ENCODE measurements around the gene BRPF1. TPM values are rescaled to one million over a fixed set of nuclear protein-coding genes. Genes with fewer than 3 reads are reported as not detected.

Gene BRPF1
- total RNA-seq, 4 donors from 2014 or later: 11.3 to 18.8 (median 14.5) TPM

DNA sequence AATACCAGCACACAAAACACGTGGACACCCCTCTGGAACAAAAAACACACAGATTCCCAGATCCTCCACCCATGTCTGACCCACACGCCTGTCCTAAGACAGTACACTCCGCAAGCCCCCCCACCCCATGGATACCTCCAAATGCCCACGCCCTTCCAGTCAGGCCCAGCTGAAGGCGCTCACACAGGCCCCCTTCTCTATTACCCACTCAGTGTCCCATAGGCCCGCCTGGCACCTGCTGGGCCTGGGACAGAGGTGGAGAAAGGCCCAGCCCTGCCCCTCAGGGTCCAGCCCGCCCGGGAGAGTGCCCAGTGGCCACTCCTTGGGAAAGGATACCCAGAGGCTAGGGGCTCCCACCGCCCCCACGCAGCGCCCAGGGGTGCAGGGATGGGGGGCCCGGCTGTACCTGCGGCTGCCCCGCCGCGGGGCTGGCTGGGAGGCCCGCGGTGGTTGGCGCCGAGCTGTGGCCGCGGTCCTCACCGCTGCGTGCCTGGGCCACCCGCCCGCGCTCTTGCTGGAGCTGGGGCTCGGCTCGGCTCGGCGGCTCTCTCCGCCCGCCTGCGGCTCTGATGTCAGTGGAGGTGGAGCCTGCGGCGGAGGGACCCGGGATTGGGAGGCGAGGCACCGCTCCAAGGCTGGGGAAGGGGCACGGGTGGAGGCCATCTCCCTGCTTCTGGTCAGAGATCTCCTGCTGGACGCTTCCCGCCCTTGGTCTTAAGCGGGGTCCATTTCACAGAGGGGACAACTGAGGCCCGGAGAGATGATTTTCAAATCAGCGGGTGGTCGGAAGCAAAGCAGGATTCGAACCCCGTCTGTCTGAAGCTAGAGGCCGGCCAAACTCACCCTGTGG is 38.1 kb downstream of the BRPF1 start, which contains the start of gene CAMK1:
CAMK1 (minus strand) TSS at position 522 of the 850 bp plus-strand sequence. CDS start 2,198 bp downstream, outside the sequence.
- no peak for TF ChIP-seq CTCF (IDR thresholded peaks at IDR 0.05; ENCODE audit: low read depth)

- no peak for TF ChIP-seq CTCF (IDR thresholded peaks at IDR 0.05; ENCODE audit: low read depth)
Observed at GRCh38 chr3:9770276-9770812, 38.8 kb downstream of the BRPF1 start.

GRCh38 chr3:9776896-9777693 is 45.6 kb downstream of the BRPF1 start:
- TF ChIP-seq CTCF (IDR thresholded peaks at IDR 0.05; ENCODE audit: low read depth): no peak

DNA sequence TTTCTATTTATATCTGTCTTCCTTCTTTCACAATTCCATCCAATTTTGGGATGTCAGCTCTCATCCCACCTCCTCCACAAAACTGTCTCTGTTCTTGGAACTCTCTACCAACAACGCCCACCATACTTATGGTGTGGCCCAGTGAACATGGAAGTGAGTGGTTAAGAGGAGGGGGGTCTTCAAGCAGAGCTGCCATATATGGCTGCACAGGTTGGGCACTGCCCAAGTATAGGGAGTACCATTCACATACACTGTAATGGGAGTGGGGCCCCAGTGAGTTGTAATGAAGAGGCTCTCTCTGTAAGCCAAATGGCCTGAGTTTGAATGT is 46.1 kb downstream of the BRPF1 start:
- TF ChIP-seq CTCF (IDR thresholded peaks at IDR 0.05; ENCODE audit: low read depth): no peak

GRCh38 chr3:9778143-9779074 is 46.9 kb downstream of the BRPF1 start:
- no peak for TF ChIP-seq CTCF (IDR thresholded peaks at IDR 0.05; ENCODE audit: low read depth)

DNA sequence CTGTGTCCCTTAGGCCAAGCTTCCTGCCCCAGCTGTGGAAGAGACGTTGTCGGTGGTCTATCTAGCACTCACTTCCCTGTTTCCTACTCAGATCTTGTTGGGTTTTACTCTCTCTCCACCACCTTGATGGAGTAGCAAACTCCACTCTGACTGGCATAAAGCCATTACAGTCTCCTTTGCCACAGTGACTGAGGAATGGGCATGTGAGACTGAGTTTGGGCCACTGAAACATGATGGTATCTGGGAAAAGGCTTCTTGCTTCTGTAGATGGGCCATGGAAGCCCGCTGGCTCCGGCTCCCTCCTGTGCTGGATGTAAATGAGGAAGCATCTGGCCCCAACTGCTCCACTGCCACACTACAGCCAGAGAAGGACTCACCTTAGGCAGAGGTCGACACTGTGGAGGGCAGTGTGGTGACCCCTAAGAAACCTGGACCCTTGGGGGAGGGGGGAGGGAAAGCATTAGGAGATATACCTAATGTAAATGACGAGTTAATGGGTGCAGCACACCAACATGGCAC is 47.6 kb downstream of the BRPF1 start:
- no peak for TF ChIP-seq CTCF (IDR thresholded peaks at IDR 0.05; ENCODE audit: low read depth)

Measured in subcutaneous adipose tissue (tissue), 4 donors.